ENCODE data around the gene DIAPH3.

DIAPH3 gene

DNA sequence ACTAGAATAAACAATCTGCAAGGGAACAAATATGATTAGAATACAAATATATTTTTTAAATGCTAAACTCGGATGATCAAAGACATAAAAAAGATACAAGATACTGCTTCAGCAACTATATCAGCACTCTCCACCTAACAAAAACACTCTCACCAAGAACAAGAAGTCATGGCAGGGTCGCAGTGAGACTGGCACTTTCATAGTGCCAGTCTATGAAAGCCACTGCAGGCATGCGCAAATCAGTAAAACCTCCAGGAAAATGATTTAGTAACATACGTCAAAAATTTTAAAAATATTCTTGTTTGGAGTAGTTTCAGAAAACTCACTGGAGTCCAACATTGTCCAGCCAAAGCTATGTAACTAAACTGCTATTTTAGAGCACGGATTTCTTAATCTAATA lies 295.9 kb downstream of the DIAPH3 start:
- Histone ChIP-seq H3K9me3 (no peaks in the 10 kb centered on the region), H3K27ac (no peak overlapping the region), H3K27me3 (no peaks in the 10 kb centered on the region), H3K36me3 (no peaks in the 10 kb centered on the region), H3K4me3 (ENCODE audit: low read depth in 1 of 2, low read length in 1 of 2) (no peak overlapping the region), H3K4me1 (ENCODE audit: control insufficient read depth in 1 of 2, insufficient read depth in 1 of 2, low read depth in 1 of 2, low read length in 1 of 2) (no peaks in the 10 kb centered on the region)
- no peak for TF ChIP-seq CTCF (IDR thresholded peaks at IDR 0.05)

GRCh38 chr13:59865398-59865797 lies 298.3 kb downstream of the DIAPH3 start:
- no peak overlapping the region for H3K4me3 ChIP-seq (ENCODE audit: low read depth in 1 of 2, low read length in 1 of 2)
- no peaks in the 10 kb centered on the region for H3K4me1 ChIP-seq (ENCODE audit: control insufficient read depth in 1 of 2, insufficient read depth in 1 of 2, low read depth in 1 of 2, low read length in 1 of 2)
- no peaks in the 10 kb centered on the region for H3K27me3 ChIP-seq
- no peaks in the 10 kb centered on the region for H3K36me3 ChIP-seq
- no peaks in the 10 kb centered on the region for H3K9me3 ChIP-seq
- H3K27ac ChIP-seq, result no peak overlapping the region
- TF ChIP-seq CTCF (IDR thresholded peaks at IDR 0.05), result no peak

- H3K9me3 ChIP-seq, result no peaks in the 10 kb centered on the region
- no peaks in the 10 kb centered on the region for H3K4me1 ChIP-seq (ENCODE audit: control insufficient read depth in 1 of 2, insufficient read depth in 1 of 2, low read depth in 1 of 2, low read length in 1 of 2)
- TF ChIP-seq CTCF (IDR thresholded peaks at IDR 0.05), result no peak
- H3K4me3 ChIP-seq (ENCODE audit: low read depth in 1 of 2, low read length in 1 of 2), result no peak overlapping the region
- H3K36me3 ChIP-seq, result no peaks in the 10 kb centered on the region
- no peaks in the 10 kb centered on the region for H3K27me3 ChIP-seq
- H3K27ac ChIP-seq, result no peak overlapping the region
Measured at GRCh38 chr13:59863621-59864020, 300.1 kb downstream of the DIAPH3 start.

DNA sequence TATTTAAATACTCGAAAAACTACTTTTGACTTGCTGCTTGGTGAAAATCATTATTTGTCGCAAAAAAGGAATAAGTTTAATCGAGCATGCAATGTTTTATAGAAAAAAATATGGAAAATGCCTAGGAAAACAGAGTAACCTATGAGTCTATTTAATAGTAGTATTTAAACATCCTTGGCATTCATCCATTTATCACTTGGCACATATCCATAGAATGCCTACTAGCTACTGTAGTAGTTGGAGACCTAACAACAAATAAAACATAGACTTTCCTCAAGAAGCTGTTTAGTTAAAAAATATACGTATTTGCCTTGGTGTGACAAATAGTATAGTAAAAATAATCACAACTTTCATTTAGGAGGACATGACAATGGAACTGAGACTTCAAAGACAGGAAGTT lies 302.1 kb downstream of the DIAPH3 start:
- H3K9me3 ChIP-seq, result no peaks in the 10 kb centered on the region
- TF ChIP-seq CTCF (IDR thresholded peaks at IDR 0.05), result no peak
- H3K36me3 ChIP-seq, result no peaks in the 10 kb centered on the region
- no peaks in the 10 kb centered on the region for H3K27me3 ChIP-seq
- H3K4me3 ChIP-seq (ENCODE audit: low read depth in 1 of 2, low read length in 1 of 2), result no peak overlapping the region
- H3K27ac ChIP-seq, result no peak overlapping the region
- no peaks in the 10 kb centered on the region for H3K4me1 ChIP-seq (ENCODE audit: control insufficient read depth in 1 of 2, insufficient read depth in 1 of 2, low read depth in 1 of 2, low read length in 1 of 2)

GRCh38 chr13:59856281-59856810 lies 307.4 kb downstream of the DIAPH3 start:
- TF ChIP-seq CTCF (IDR thresholded peaks at IDR 0.05), result no peak
- Histone ChIP-seq H3K9me3 (no peaks in the 10 kb centered on the region), H3K4me3 (ENCODE audit: low read depth in 1 of 2, low read length in 1 of 2) (no peak overlapping the region), H3K4me1 (ENCODE audit: control insufficient read depth in 1 of 2, insufficient read depth in 1 of 2, low read depth in 1 of 2, low read length in 1 of 2) (no peaks in the 10 kb centered on the region), H3K27me3 (no peaks in the 10 kb centered on the region), H3K36me3 (no peaks in the 10 kb centered on the region), H3K27ac (no peak overlapping the region)
